ENCODE measurements around the gene FGFR3.

Gene FGFR3

GRCh38 chr4:1804638-1805492 lies 11.8 kb downstream of the FGFR3 start:
- FAIRE-seq: no peak

- no peak for FAIRE-seq
Measured at GRCh38 chr4:1805493-1806222, 12.6 kb downstream of the FGFR3 start.

- FAIRE-seq: no peak
Measured at GRCh38 chr4:1806223-1806564, 13.1 kb downstream of the FGFR3 start.

- FAIRE-seq: no peak
Measured at GRCh38 chr4:1806596-1807331, 13.7 kb downstream of the FGFR3 start.

- FAIRE-seq: no peak
Measured at GRCh38 chr4:1807332-1807777, 14.3 kb downstream of the FGFR3 start.

- FAIRE-seq: no peak
Measured at GRCh38 chr4:1808396-1808795, 15.3 kb downstream of the FGFR3 start.

- no peak for FAIRE-seq
Measured at GRCh38 chr4:1808851-1809753, 16.0 kb downstream of the FGFR3 start.

- no peak for FAIRE-seq
Measured at GRCh38 chr4:1809754-1810502, 16.8 kb downstream of the FGFR3 start.

- FAIRE-seq: no peak
Measured at GRCh38 chr4:1810765-1811164, 17.7 kb downstream of the FGFR3 start.

GRCh38 chr4:1812720-1813119 lies 19.6 kb downstream of the FGFR3 start:
- FAIRE-seq: no peak

- no peak for FAIRE-seq
Measured at GRCh38 chr4:1813231-1813630, 20.1 kb downstream of the FGFR3 start.

GRCh38 chr4:1813915-1814314 lies 20.8 kb downstream of the FGFR3 start:
- FAIRE-seq: no peak

GRCh38 chr4:1814453-1814852 lies 21.4 kb downstream of the FGFR3 start:
- no peak for FAIRE-seq

GRCh38 chr4:1815096-1815996 lies 22.3 kb downstream of the FGFR3 start:
- no peak for FAIRE-seq

- FAIRE-seq: no peak
Measured at GRCh38 chr4:1815997-1816860, 23.1 kb downstream of the FGFR3 start.

- FAIRE-seq: no peak
Measured at GRCh38 chr4:1819284-1819683, 26.2 kb downstream of the FGFR3 start.

GRCh38 chr4:1819816-1820215 lies 26.7 kb downstream of the FGFR3 start:
- no peak for FAIRE-seq

GRCh38 chr4:1821679-1822567 lies 28.8 kb downstream of the FGFR3 start:
- FAIRE-seq: no peak
